ENCODE results near the gene CCDC82. TPM values are rescaled to one million over a fixed set of nuclear protein-coding genes. Genes with fewer than 3 reads are reported as not detected.
"Not testable (repeated sequence)": the region's sequence is repeated elsewhere in the genome, so short reads cannot be mapped to it uniquely, and the experiment has no call there.

CCDC82 gene
- 30.6 TPM for polyA plus RNA-seq (2013, experiment 1 of 2)
- 33.0 TPM for polyA plus RNA-seq (2013, experiment 2 of 2)

GRCh38 chr11:96389720-96390487 lies at the start of gene CCDC82, which contains the start of gene JRKL:
Gene CCDC82 (minus strand): TSS chr11:96389912. CDS start chr11:96384747, 5,165 bp downstream.
Gene JRKL (plus strand): TSS chr11:96390013. CDS start chr11:96390650, 637 bp downstream.
- no CpG with 5 or more reads among the region's 53 CpGs for WGBS, 2 donors (ENCODE audit: extremely low coverage in 2 of 2, insufficient read length in 2 of 2, insufficient replicate concordance in 1 of 2)
- peak within 1 kb of the TSS; percentile 92 to 94 for H3K4me3 ChIP-seq (ENCODE audit: low read length in 2 of 2)
- H2BK120ac ChIP-seq (ENCODE audit: low read depth, low read length), result peak within 1 kb of the TSS; percentile 28

GRCh38 chr11:96432654-96433053 lies 42.9 kb upstream of the CCDC82 start:
- H2BK12ac ChIP-seq (ENCODE audit: low read length); H3K4me1 ChIP-seq (ENCODE audit: control insufficient read depth in 2 of 2, insufficient read depth in 1 of 2, low read depth in 1 of 2, low read length in 2 of 2); H3K27ac ChIP-seq (replicated peaks; ENCODE audit: low read length); H3K4me2 ChIP-seq (ENCODE audit: insufficient read depth, low read length, poor library complexity, severe bottlenecking); H2BK15ac ChIP-seq (ENCODE audit: low read length); H3K18ac ChIP-seq (ENCODE audit: low read length); H2AFZ ChIP-seq (ENCODE audit: low read length); H2BK5ac ChIP-seq (ENCODE audit: low read length); H2AK5ac ChIP-seq (ENCODE audit: low read depth, low read length); H4K91ac ChIP-seq (ENCODE audit: low read depth, low read length, poor library complexity); H3K79me1 ChIP-seq (ENCODE audit: low read depth, low read length); H3K4me3 ChIP-seq (ENCODE audit: low read length in 2 of 2); H3K27me3 ChIP-seq (ENCODE audit: control insufficient read depth in 3 of 3, insufficient read depth in 3 of 3, low read depth in 1 of 3, low read length in 3 of 3); DNase-seq (ENCODE audit: low spot score); H3K9me3 ChIP-seq (replicated peaks in 1 of 2; ENCODE audit: control insufficient read depth in 2 of 2, insufficient read depth in 1 of 2, low read depth in 1 of 2, low read length in 2 of 2); H3K36me3 ChIP-seq (replicated peaks in 1 of 2; ENCODE audit: control insufficient read depth in 2 of 2, insufficient read depth in 2 of 2, low read length in 2 of 2); H2BK120ac ChIP-seq (ENCODE audit: low read depth, low read length); H3K14ac ChIP-seq (ENCODE audit: low read length); H3K23ac ChIP-seq (ENCODE audit: low read depth, low read length, poor library complexity); H3K4ac ChIP-seq (ENCODE audit: low read length); H4K8ac ChIP-seq (ENCODE audit: low read depth, low read length); H3K9ac ChIP-seq (ENCODE audit: low read depth, low read length, poor library complexity): not testable (repeated sequence)

More at GRCh38 chr11:96389720-96390487, at the start of gene CCDC82, which contains the start of gene JRKL:
- Histone ChIP-seq H3K36me3 (replicated peaks in 1 of 2; ENCODE audit: control insufficient read depth in 2 of 2, insufficient read depth in 2 of 2, low read length in 2 of 2) (peaks cover 0 to 41% of the 10 kb centered on the region in 2 donors), H3K9ac (ENCODE audit: low read depth, low read length, poor library complexity) (peak within 1 kb of the TSS; percentile 87), H3K27me3 (ENCODE audit: control insufficient read depth in 3 of 3, insufficient read depth in 3 of 3, low read depth in 1 of 3, low read length in 3 of 3) (no peaks in the 10 kb centered on the region), H4K8ac (ENCODE audit: low read depth, low read length) (peak within 1 kb of the TSS; percentile 29), H3K9me3 (replicated peaks in 1 of 2; ENCODE audit: control insufficient read depth in 2 of 2, insufficient read depth in 1 of 2, low read depth in 1 of 2, low read length in 2 of 2) (peaks cover 6 to 31% of the 10 kb centered on the region in 2 donors), H2BK15ac (ENCODE audit: low read length) (peak within 1 kb of the TSS; percentile 87), H2AK5ac (ENCODE audit: low read depth, low read length) (no peak within 1 kb of the TSS), H3K79me1 (ENCODE audit: low read depth, low read length) (no peaks in the 10 kb centered on the region), H2BK12ac (ENCODE audit: low read length) (no peak within 1 kb of the TSS), H3K14ac (ENCODE audit: low read length) (no peak within 1 kb of the TSS), H3K27ac (replicated peaks; ENCODE audit: low read length) (peak within 1 kb of the TSS; percentile 100), H3K23ac (ENCODE audit: low read depth, low read length, poor library complexity) (peak within 1 kb of the TSS; percentile 75), H2BK5ac (ENCODE audit: low read length) (peak within 1 kb of the TSS; percentile 90), H3K4ac (ENCODE audit: low read length) (no peak within 1 kb of the TSS), H3K4me1 (ENCODE audit: control insufficient read depth in 2 of 2, insufficient read depth in 1 of 2, low read depth in 1 of 2, low read length in 2 of 2) (peaks cover 0 to 6% of the 10 kb centered on the region in 2 donors), H4K91ac (ENCODE audit: low read depth, low read length, poor library complexity) (no peak within 1 kb of the TSS), H3K18ac (ENCODE audit: low read length) (peak within 1 kb of the TSS; percentile 97), H2AFZ (ENCODE audit: low read length) (peak within 1 kb of the TSS; percentile 97), H3K4me2 (ENCODE audit: insufficient read depth, low read length, poor library complexity, severe bottlenecking) (peak within 1 kb of the TSS; percentile 75)
- peak; percentile 96 for DNase-seq (ENCODE audit: low spot score)

- Histone ChIP-seq H2BK120ac (ENCODE audit: low read depth, low read length) (no peak overlapping the region), H3K14ac (ENCODE audit: low read length) (no peak overlapping the region), H2AK5ac (ENCODE audit: low read depth, low read length) (no peak overlapping the region), H4K91ac (ENCODE audit: low read depth, low read length, poor library complexity) (no peak overlapping the region), H2BK15ac (ENCODE audit: low read length) (no peak overlapping the region), H4K8ac (ENCODE audit: low read depth, low read length) (no peak overlapping the region), H3K4me3 (ENCODE audit: low read length in 2 of 2) (no peak overlapping the region), H3K79me1 (ENCODE audit: low read depth, low read length) (no peaks in the 10 kb centered on the region), H3K36me3 (replicated peaks in 1 of 2; ENCODE audit: control insufficient read depth in 2 of 2, insufficient read depth in 2 of 2, low read length in 2 of 2) (no peaks in the 10 kb centered on the region), H3K27me3 (ENCODE audit: control insufficient read depth in 3 of 3, insufficient read depth in 3 of 3, low read depth in 1 of 3, low read length in 3 of 3) (no peaks in the 10 kb centered on the region), H3K27ac (replicated peaks; ENCODE audit: low read length) (no peak overlapping the region), H3K23ac (ENCODE audit: low read depth, low read length, poor library complexity) (no peak overlapping the region), H3K9ac (ENCODE audit: low read depth, low read length, poor library complexity) (no peak overlapping the region), H2AFZ (ENCODE audit: low read length) (no peak overlapping the region), H3K4me1 (ENCODE audit: control insufficient read depth in 2 of 2, insufficient read depth in 1 of 2, low read depth in 1 of 2, low read length in 2 of 2) (peaks cover 0 to 5% of the 10 kb centered on the region in 2 donors), H3K4me2 (ENCODE audit: insufficient read depth, low read length, poor library complexity, severe bottlenecking) (no peak overlapping the region), H3K18ac (ENCODE audit: low read length) (no peak overlapping the region), H2BK12ac (ENCODE audit: low read length) (no peak overlapping the region), H2BK5ac (ENCODE audit: low read length) (no peak overlapping the region), H3K9me3 (replicated peaks in 1 of 2; ENCODE audit: control insufficient read depth in 2 of 2, insufficient read depth in 1 of 2, low read depth in 1 of 2, low read length in 2 of 2) (no peaks in the 10 kb centered on the region), H3K4ac (ENCODE audit: low read length) (no peak overlapping the region)
- no CpG with 5 or more reads among the region's 3 CpGs for WGBS, 2 donors (ENCODE audit: extremely low coverage in 2 of 2, insufficient read length in 2 of 2, insufficient replicate concordance in 1 of 2)
- no peak for DNase-seq (ENCODE audit: low spot score)
Observed at GRCh38 chr11:96430668-96431067, 41.0 kb upstream of the CCDC82 start.

GRCh38 chr11:96424693-96425092 lies 35.0 kb upstream of the CCDC82 start:
- H3K27ac ChIP-seq (replicated peaks; ENCODE audit: low read length), result no peak overlapping the region

More at GRCh38 chr11:96424693-96425092, 35.0 kb upstream of the CCDC82 start:
- H3K27me3 ChIP-seq (ENCODE audit: control insufficient read depth in 3 of 3, insufficient read depth in 3 of 3, low read depth in 1 of 3, low read length in 3 of 3), result no peaks in the 10 kb centered on the region
- no peak for DNase-seq (ENCODE audit: low spot score)
- H3K36me3 ChIP-seq (replicated peaks in 1 of 2; ENCODE audit: control insufficient read depth in 2 of 2, insufficient read depth in 2 of 2, low read length in 2 of 2), result no peaks in the 10 kb centered on the region
- H3K79me1 ChIP-seq (ENCODE audit: low read depth, low read length), result no peaks in the 10 kb centered on the region
- WGBS, 2 donors (ENCODE audit: extremely low coverage in 2 of 2, insufficient read length in 2 of 2, insufficient replicate concordance in 1 of 2), result no CpG with 5 or more reads among the region's 2 CpGs
- no peak overlapping the region for H2BK12ac ChIP-seq (ENCODE audit: low read length)
- H3K9me3 ChIP-seq (replicated peaks in 1 of 2; ENCODE audit: control insufficient read depth in 2 of 2, insufficient read depth in 1 of 2, low read depth in 1 of 2, low read length in 2 of 2), result no peaks in the 10 kb centered on the region
- no peak overlapping the region for H3K4me2 ChIP-seq (ENCODE audit: insufficient read depth, low read length, poor library complexity, severe bottlenecking)
- H3K9ac ChIP-seq (ENCODE audit: low read depth, low read length, poor library complexity), result no peak overlapping the region
- H3K4me3 ChIP-seq (ENCODE audit: low read length in 2 of 2), result no peak overlapping the region
- no peak overlapping the region for H2BK120ac ChIP-seq (ENCODE audit: low read depth, low read length)
- H4K91ac ChIP-seq (ENCODE audit: low read depth, low read length, poor library complexity), result no peak overlapping the region
- no peak overlapping the region for H4K8ac ChIP-seq (ENCODE audit: low read depth, low read length)
- no peak overlapping the region for H3K18ac ChIP-seq (ENCODE audit: low read length)
- peak overlapping the region; percentile 56 for H2AFZ ChIP-seq (ENCODE audit: low read length)
- H2BK15ac ChIP-seq (ENCODE audit: low read length), result no peak overlapping the region
- H2AK5ac ChIP-seq (ENCODE audit: low read depth, low read length), result no peak overlapping the region
- H3K4ac ChIP-seq (ENCODE audit: low read length), result no peak overlapping the region
- H2BK5ac ChIP-seq (ENCODE audit: low read length), result no peak overlapping the region
- no peak overlapping the region for H3K23ac ChIP-seq (ENCODE audit: low read depth, low read length, poor library complexity)
- H3K4me1 ChIP-seq (ENCODE audit: control insufficient read depth in 2 of 2, insufficient read depth in 1 of 2, low read depth in 1 of 2, low read length in 2 of 2), result peaks cover 0 to 12% of the 10 kb centered on the region in 2 donors
- no peak overlapping the region for H3K14ac ChIP-seq (ENCODE audit: low read length)
